Bronchial epithelial cell (primary cell): Measurements from ENCODE around the gene ZCCHC17. TPM values are rescaled to one million over a fixed set of nuclear protein-coding genes. Genes with fewer than 3 reads are reported as not detected.

Source experiments
- DNase-seq: peaks from one replicate; pipeline ENCODE4 v3.0.0-alpha.2; 2010; ENCODE audit warnings: low read depth
- FAIRE-seq: peaks from 2 replicates; lab custom pipeline; 2011; peaks lifted over from hg19 to GRCh38; lab: Jason Lieb, UNC
- H3K27me3 ChIP-seq: 2 replicates; pipeline ENCODE4 v1.5.1; 2011; ENCODE audit warnings: low read length; ENCODE audit not compliant: control insufficient read depth, insufficient read depth
- H3K36me3 ChIP-seq: 2 replicates; pipeline ENCODE4 v1.5.1; 2011; ENCODE audit warnings: low read length; ENCODE audit not compliant: control insufficient read depth, insufficient read depth
- H3K4me3 ChIP-seq: 2 replicates; pipeline ENCODE4 v1.5.1; 2011; ENCODE audit warnings: mild to moderate bottlenecking, low read depth, low read length, control low read depth
- total RNA-seq: library from RNA; depleted of rRNA; stranded (reverse); fragments of >200 nt; gene quantifications from 2 replicates; pipeline ENCODE4 v1.2.1, GENCODE V29; 2014
- TF ChIP-seq, protein P1 (sequence below): IDR thresholded peaks from 2 replicates; pipeline ENCODE4 v1.5.1; 2011; ENCODE audit warnings: mild to moderate bottlenecking, moderate library complexity, low read length, control low read depth, inconsistent platforms; ENCODE audit not compliant: insufficient read depth, severe bottlenecking

Gene ZCCHC17
- total RNA-seq, 1 donor from 2014 or later = 35.8 TPM

DNA sequence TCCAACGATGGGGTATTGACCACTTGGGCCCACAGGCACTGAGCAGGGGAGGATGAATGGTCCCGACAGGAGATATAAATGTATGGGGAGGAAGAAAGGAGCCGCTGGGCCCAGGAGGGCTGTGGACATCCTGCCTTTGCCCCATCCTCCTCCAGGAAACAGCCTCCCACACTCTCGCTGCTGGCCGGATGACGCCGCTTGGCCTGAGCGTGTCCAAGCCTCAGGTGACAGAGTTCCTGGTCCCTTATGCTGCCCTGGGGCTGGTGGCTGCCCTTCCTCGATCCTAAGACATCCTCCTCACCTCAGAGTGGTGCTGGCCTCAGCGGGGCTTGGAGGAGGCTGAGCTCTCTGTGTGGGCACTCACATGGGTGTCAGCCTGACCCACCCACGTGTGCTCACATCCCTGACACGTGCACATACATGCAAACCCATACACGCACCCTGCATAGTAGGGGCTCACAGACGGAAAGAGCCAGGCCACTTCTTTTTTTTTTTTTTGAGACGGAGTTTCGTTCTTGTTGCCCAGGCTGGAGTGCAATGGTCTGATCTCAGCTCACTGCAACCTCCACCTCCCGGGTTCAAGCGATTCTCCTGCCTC is 110.3 kb downstream of the ZCCHC17 start:
- DNase-seq (no peak), FAIRE-seq (no peak)
- Histone ChIP-seq H3K27me3 (no peaks in the 10 kb centered on the region), H3K36me3 (no peaks in the 10 kb centered on the region), H3K4me3 (no peak overlapping the region)
- TF ChIP-seq, protein P1, sequence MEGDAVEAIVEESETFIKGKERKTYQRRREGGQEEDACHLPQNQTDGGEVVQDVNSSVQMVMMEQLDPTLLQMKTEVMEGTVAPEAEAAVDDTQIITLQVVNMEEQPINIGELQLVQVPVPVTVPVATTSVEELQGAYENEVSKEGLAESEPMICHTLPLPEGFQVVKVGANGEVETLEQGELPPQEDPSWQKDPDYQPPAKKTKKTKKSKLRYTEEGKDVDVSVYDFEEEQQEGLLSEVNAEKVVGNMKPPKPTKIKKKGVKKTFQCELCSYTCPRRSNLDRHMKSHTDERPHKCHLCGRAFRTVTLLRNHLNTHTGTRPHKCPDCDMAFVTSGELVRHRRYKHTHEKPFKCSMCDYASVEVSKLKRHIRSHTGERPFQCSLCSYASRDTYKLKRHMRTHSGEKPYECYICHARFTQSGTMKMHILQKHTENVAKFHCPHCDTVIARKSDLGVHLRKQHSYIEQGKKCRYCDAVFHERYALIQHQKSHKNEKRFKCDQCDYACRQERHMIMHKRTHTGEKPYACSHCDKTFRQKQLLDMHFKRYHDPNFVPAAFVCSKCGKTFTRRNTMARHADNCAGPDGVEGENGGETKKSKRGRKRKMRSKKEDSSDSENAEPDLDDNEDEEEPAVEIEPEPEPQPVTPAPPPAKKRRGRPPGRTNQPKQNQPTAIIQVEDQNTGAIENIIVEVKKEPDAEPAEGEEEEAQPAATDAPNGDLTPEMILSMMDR = no peak

DNA sequence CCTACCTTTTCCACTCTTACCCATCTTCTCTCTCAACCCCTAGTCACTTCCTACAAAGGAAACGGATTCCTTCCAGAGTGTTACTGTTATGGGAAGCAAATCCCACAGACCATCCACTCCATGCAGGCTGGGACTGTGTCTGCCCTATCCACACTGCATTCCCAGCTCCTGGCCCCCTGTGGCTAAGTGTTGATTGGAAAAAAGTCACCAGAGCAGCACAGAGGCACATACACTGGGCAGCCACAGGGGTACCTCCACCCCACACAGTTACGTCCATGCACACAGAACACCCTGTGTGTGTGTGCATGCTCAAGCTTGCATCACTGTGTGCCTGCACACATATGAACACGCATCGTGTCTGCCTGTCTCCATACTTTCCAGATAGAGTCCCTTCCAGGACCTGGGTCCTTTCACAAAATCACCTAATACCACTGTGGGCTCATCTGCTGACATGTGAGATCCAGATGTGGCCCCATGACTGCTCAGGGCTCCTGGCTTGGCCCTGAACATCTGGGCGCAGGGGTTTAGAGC is 112.0 kb downstream of the ZCCHC17 start:
- DNase-seq = no peak
- Histone ChIP-seq H3K36me3 (no peaks in the 10 kb centered on the region), H3K27me3 (no peaks in the 10 kb centered on the region), H3K4me3 (no peak overlapping the region)
- TF ChIP-seq, protein P1 = no peak
- no peak for FAIRE-seq

DNA sequence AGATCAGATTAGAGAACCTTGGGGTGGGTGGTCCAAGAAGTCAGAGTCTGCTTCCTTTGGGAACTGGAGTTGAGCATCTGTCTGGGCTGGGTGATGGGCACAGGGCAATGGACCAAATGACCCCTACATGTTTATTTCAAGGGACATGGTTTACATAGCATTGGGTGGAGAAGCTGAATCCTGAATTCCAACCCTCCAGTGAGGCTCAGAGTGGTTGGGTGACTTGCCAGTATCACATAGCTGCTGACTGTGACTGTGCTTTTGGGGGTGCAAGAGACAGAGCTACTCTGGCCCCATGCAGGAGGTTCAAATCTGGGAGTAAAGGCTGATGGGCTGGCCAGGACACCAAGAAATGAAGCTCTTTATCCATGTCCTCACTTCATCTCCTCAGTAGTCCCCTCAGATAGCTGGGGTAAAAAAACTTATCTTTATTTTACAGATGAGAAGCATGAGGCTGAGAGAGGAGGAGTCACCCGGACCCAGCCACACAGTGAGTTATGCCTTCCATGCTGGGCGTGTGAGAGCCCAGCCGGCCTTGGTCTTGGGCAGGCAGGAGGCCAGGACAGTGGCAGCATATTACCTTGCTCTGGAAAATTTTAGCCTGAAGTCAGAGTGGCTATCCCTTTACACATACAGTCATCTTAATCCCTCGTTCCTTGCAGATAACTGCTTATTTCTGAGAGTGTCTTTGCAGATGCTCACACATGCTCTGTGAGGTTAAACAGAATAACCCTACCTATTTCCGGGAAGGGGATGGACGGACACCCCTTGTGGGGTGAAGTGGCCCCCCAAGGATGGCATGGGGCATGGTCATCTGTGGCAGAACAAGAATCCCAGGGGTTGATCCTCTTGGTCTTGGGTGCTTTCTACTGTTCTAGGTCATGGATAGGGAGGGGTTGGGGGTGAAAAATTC is 113.4 kb downstream of the ZCCHC17 start:
- H3K27me3 ChIP-seq = no peaks in the 10 kb centered on the region
- TF ChIP-seq, protein P1 = no peak
- H3K36me3 ChIP-seq = peaks cover 3% of the 10 kb centered on the region
- H3K4me3 ChIP-seq = no peak overlapping the region
- DNase-seq = no peak
- FAIRE-seq = no peak

DNA sequence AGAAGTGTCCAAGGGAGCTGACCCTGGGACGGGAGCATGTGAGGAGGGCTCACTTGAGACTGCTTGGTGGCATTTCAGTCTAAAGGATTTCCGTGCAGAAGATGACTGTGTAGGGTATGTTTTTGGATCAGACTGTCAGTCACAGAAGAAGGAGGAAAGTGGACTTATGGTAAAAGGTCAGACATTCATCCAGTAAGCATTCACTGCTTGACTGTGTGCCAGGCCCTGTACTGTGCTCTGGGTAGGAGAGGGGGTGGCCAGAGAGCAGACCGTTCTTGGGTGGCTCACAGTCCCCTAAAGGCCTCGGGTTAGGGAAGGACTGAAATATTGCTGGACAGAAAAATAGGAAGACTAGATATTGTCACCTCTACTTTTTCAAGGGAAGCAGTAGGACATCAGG is 114.0 kb downstream of the ZCCHC17 start:
- TF ChIP-seq, protein P1 = no peak
- Histone ChIP-seq H3K4me3 (no peak overlapping the region), H3K36me3 (peaks cover 4% of the 10 kb centered on the region), H3K27me3 (no peaks in the 10 kb centered on the region)
- no peak for FAIRE-seq
- DNase-seq = no peak

DNA sequence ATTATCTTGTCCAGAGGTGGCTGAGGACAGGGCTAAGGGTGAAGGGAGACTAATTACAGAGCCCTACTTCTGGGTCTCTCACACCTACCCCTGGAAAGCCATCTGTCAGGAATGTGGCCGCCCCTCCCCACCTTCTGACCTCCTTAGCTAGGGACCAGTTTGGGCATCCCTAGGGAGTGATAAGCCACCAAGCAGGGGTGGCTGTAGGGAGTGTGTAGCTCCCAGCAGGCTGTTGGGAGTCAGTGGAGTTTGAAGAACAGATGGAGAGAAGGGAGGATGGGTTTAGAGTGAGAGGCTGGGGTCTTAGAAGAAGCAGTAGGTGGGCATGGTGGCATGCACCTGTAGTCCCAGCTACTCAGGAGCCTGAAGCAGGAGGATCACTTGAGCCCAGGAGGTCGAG is 115.4 kb downstream of the ZCCHC17 start:
- no peak overlapping the region for H3K4me3 ChIP-seq
- TF ChIP-seq, protein P1 = no peak
- no peak for DNase-seq

More for the DNA sequence above, 115.4 kb downstream of the ZCCHC17 start:
- FAIRE-seq = no peak
- Histone ChIP-seq H3K36me3 (peaks cover 7% of the 10 kb centered on the region), H3K27me3 (no peaks in the 10 kb centered on the region)
